HuH-7.5 (cell line): Measurements from ENCODE around the gene TRRAP.

Source experiments
- DNase-seq: peaks from one replicate; pipeline ENCODE4 v3.0.0; 2011; ENCODE audit warnings: low spot score

TRRAP gene

GRCh38 chr7:98990356-98990755 is 112.0 kb downstream of the TRRAP start:
- no peak for DNase-seq

DNA sequence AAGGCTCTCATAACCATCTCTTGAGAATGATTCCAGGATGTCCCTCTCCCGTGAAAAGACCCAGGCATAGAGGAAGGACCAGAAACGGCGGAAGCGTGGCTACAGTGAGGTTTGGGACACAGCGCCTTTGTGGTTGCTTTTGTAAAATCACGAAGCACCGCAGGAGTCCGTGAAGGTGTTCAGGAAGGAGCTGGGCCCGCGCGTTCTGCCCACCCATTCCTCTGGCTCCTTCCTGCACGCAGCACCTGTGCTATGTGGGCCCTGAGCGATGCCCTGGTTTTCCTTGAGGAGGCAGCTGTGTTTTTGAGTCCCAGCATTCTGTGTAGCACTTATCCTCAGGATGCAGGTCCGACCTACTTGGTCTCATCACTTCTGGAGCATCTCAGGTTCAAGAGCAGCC is 112.8 kb downstream of the TRRAP start:
- DNase-seq: no peak

DNA sequence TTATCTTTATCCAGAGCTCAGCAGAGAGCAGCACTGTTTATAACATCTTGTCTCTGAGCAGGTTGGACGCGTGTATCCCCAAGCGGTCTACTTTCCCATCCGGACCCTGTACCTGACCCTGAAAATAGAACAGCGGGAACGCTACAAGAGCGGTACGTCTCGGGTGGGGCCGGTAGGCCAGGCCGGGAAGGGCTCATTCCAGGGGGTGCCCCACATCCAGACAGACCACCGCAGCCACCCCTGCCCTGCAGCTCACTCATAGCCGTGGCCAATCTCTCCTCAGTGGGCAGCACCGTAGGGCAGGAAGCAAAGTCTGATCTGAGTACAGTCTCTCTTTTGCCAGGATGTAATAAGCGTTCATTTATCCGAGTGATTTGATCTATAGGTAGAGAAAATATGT is 113.7 kb downstream of the TRRAP start:
- DNase-seq: no peak

DNA sequence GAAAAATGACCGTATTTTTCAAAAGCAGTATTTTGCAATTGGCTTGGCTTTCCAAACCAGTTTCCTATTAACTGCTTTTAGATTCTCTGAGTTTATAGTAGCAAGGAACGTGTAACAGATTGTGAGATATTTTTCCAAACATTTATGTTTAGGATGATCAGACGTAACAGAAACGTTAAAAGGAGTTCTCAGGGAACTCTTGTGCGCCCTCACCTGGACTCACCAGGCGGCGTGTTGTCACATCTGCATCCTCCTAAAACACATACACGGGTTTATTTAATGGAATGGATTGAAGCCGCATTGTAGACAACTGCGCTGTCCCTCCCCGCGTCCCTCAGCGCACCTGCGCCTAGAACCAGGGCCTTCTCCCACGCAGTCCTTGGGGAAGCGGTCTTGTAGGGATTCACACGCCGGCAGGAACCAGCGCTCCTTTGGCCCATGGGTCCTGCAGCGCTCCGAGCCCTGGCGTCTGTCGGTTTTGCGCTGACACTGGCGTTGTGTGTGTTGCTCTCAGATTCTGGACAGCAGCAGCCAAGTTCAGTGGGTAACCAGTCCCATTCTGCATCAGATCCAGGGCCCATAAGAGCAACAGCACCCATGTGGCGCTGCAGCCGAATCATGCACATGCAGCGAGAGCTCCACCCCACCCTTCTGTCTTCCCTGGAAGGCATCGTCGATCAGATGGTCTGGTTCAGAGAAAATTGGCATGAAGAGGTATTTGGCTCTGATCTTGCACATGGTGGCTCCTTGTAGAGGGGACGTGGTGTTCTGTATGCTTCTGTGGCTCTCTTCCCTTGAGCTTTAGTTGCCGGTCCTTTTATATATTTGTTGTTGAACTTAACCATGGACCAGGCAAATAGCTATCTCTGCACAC is 114.9 kb downstream of the TRRAP start:
- peak; percentile 38 for DNase-seq

GRCh38 chr7:98994046-98994944 is 116.0 kb downstream of the TRRAP start:
- DNase-seq: no peak

DNA sequence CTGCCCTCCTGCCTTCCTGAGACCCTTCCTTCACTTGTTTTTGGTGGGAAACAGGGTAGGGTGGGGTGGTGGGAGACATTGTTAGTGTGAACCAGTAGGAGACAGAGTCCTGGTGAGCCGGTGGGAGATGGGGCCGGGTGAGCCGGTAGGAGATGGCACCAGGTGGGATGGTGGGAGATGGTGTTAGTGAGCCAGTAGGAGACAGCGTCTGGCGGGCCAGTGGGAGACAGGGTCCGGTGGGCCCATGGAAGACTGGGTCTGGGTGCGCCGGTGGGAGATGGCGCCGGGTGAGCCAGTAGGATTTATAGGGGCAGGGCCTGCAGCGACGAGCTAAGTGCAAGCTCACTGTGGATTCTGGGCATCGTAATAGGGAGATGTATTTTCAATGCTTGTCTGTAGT is 116.8 kb downstream of the TRRAP start:
- DNase-seq: no peak

DNA sequence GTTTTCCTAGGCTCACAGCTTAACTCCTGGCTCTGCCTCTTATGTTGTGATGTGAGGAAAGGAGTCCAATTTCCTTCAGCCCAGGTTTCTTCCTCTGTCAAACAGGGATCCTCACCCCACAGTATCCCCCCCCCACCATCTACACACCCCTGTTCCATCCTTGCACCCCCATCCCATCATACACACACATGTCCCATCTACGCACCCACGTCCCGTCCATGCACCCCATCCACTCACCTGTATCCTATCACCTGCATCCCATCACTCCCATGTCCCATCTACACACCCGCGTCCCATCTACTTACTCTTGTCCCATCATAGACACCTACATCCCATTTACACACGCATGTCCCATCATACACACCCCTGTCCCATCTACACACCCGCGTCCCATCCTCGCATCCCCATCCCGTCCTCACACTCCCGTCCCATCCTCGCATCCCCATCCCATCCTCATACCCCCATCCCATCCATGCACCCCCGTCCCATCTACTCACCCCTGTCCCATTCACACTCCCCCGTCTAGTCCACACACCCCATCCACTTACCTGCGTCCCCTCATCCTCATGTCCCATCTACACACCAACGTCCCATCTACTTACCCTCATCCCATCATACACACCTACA is 117.3 kb downstream of the TRRAP start:
- DNase-seq: no peak

- DNase-seq: no peak
Measured at GRCh38 chr7:98996150-98996552, 117.8 kb downstream of the TRRAP start.

- DNase-seq: no peak
Measured at GRCh38 chr7:98997846-98998245, 119.5 kb downstream of the TRRAP start.

GRCh38 chr7:98998821-98999725 is 120.7 kb downstream of the TRRAP start:
- DNase-seq: no peak

GRCh38 chr7:99000196-99000903 is 122.0 kb downstream of the TRRAP start:
- DNase-seq: no peak

DNA sequence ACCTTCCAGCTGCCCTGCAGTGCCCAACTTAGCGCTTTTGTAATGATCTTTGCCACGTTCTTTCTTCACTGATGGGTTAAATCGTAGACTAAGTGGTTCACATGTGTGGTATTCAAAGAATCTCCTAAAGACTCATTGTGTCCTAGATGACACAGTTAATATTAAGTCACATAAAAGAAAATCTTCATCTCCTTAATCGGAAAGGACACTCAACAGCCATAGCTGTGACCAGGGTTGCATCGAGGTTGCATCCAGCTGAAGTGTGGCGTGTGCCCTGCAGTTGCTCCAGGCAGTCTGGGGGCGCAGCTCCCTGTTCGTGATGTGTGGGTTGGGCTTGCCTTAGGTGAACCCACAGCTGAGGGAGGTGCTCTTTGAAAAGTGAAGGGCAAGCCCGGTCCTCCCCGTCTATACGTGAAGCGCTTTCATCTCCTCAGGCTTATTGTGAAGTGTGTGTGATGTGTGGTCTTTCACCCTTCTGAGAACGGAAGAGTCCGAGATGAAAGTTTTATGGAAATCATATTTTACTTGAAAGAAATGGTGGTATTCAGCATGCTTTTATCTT is 122.7 kb downstream of the TRRAP start:
- no peak for DNase-seq

GRCh38 chr7:99001482-99002147 is 123.3 kb downstream of the TRRAP start:
- no peak for DNase-seq

- no peak for DNase-seq
Measured at GRCh38 chr7:99002148-99002826, 124.0 kb downstream of the TRRAP start.

DNA sequence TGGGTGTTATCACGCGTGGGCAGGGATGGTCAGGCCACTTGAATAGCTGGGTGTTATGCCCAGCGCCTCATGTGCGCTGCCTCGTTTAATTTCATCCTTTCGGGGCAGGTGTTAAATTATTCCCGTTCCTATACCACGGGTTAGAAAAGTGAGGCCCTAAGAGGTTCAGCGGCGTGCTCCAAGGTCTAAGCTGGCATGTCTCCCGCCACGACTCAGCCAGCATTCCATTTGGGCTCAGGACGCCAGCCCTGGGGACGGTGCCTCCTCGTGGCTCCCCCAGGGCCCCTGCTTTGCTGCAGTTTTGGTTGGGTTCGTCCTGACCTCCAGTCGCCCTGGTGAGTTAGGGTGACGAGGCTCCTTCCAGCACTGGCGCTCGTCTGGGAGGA is 124.5 kb downstream of the TRRAP start:
- DNase-seq: no peak

- no peak for DNase-seq
Measured at GRCh38 chr7:99003419-99003818, 125.1 kb downstream of the TRRAP start.

DNA sequence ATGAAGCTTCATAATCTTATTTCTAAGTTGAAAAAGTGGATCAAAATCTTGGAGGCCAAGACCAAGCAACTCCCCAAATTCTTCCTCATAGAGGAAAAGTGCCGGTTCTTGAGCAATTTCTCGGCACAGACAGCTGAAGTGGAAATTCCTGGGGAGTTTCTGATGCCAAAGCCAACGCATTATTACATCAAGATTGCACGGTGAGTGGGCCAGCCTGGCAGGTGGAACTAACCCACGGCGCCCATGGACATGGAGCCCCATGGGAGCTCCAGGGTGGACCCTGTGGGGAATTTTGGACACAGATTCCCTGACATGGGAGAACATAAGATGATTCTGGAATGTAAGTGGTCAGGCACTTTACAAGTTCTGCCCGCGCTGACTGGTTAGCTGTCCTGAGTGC is 125.9 kb downstream of the TRRAP start:
- DNase-seq: no peak

DNA sequence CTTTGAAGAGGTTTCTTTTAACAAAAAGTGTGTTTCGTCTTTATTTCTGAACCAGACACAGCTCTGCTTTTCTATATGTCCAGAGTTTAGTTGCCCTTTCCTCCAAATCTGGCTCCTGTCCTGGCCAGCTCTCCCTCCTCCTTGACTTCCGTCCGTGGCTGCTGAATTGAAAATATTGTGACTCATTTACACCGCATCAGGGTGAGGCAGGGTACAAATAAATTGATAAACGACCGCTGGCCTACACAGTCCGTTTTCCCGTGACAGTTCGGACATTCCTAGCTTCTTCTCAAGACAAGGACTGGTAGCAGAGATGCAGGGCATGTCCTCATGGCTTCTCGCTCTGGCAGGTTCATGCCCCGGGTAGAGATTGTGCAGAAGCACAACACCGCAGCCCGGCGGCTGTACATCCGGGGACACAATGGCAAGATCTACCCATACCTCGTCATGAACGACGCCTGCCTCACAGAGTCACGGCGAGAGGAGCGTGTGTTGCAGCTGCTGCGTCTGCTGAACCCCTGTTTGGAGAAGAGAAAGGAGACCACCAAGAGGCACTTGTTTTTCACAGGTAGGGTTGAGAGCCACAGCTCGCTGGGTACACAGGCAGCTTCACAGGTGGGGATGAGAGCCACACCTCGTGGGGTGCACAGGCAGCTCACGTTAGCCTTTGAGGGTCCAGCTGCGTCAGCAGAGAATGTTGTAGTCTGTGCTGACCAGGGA is 126.6 kb downstream of the TRRAP start:
- DNase-seq: no peak

DNA sequence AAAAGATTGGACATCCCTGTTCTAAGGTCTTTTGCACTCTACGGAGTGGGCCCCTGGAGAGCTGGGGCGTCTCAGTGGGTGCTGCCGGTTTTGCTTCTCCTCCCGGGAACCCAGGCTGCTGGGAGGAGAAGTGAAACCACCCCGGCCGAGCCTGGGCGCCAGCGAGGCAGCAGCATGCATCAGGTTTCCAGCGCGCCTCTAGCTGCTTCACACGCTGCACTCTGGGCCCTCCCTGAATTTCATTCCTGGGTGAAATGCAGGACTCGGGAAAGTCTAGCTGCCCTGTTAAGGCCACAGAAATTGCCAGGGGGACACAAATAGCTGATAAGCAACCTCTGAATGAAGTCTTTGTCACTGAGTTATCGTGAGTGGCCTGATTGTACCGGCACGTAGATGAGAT is 127.4 kb downstream of the TRRAP start:
- DNase-seq: no peak
